GM20000 (cell line): ENCODE results near the gene DEFB113.

Experiments used
- DNase-seq: peaks from one replicate; pipeline ENCODE4 v3.0.0; 2012; ENCODE audit warnings: low spot score
- TF ChIP-seq, protein P1 (sequence below): IDR thresholded peaks from 2 replicates; pipeline ENCODE4 v1.5.1; 2012; ENCODE audit warnings: mild to moderate bottlenecking, control low read depth; ENCODE audit errors: extremely low read depth, missing control alignments

Gene DEFB113

DNA sequence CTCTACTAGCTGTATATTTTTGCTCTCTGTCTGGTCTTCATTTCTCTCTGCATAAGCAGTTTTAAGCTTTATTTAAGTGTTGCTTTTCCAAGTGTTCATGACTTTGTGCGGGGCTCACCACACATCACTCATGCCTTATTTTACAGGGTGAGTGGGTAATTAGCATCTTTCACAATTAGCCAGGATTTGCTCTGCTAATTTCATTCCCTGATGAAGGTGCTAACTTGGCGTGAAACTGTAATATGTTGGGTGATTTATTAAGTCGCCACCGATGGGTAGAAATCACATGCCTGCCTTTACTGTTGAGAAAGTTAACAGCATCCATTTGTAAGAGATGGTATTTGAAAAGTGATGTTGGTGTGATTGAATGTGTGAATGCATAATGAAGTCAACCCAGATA is 50.2 kb downstream of the DEFB113 start:
- TF ChIP-seq, protein P1, sequence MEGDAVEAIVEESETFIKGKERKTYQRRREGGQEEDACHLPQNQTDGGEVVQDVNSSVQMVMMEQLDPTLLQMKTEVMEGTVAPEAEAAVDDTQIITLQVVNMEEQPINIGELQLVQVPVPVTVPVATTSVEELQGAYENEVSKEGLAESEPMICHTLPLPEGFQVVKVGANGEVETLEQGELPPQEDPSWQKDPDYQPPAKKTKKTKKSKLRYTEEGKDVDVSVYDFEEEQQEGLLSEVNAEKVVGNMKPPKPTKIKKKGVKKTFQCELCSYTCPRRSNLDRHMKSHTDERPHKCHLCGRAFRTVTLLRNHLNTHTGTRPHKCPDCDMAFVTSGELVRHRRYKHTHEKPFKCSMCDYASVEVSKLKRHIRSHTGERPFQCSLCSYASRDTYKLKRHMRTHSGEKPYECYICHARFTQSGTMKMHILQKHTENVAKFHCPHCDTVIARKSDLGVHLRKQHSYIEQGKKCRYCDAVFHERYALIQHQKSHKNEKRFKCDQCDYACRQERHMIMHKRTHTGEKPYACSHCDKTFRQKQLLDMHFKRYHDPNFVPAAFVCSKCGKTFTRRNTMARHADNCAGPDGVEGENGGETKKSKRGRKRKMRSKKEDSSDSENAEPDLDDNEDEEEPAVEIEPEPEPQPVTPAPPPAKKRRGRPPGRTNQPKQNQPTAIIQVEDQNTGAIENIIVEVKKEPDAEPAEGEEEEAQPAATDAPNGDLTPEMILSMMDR: no peak
- no peak for DNase-seq

DNA sequence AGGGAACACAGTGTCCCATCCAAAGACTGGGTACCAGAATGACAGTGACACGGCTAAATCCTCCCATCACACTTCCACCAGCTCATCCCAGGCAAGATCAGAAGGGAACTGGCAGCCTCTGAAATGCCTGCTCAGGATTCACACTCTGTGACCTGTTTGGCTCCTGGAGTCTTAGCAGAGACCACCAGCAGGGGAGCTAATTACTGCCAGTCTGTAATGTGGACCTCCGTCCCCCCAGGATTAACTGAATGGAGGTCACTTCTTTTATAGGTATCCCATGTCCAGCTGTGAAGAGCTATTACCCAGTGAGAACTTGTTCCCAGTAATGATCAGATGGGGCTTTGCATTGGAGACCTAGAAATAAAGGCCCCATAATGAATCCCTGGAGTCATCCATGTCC is 50.6 kb downstream of the DEFB113 start:
- no peak for DNase-seq
- TF ChIP-seq, protein P1: no peak
